ENCODE data around the gene NPHP3. TPM values are rescaled to one million over a fixed set of nuclear protein-coding genes. Genes with fewer than 3 reads are reported as not detected.

NPHP3 gene
- total RNA-seq, 1 donor from 2014 or later, result 22.4 TPM

- no peaks in the 10 kb centered on the region for H3K9me3 Mint-ChIP-seq
- no peaks in the 10 kb centered on the region for H3K27me3 Mint-ChIP-seq
- H3K27ac Mint-ChIP-seq, result no peak overlapping the region
- H3K4me1 Mint-ChIP-seq (ENCODE audit: unreplicated experiment), result no peaks in the 10 kb centered on the region
- TF ChIP-seq, protein P1, sequence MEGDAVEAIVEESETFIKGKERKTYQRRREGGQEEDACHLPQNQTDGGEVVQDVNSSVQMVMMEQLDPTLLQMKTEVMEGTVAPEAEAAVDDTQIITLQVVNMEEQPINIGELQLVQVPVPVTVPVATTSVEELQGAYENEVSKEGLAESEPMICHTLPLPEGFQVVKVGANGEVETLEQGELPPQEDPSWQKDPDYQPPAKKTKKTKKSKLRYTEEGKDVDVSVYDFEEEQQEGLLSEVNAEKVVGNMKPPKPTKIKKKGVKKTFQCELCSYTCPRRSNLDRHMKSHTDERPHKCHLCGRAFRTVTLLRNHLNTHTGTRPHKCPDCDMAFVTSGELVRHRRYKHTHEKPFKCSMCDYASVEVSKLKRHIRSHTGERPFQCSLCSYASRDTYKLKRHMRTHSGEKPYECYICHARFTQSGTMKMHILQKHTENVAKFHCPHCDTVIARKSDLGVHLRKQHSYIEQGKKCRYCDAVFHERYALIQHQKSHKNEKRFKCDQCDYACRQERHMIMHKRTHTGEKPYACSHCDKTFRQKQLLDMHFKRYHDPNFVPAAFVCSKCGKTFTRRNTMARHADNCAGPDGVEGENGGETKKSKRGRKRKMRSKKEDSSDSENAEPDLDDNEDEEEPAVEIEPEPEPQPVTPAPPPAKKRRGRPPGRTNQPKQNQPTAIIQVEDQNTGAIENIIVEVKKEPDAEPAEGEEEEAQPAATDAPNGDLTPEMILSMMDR (conservative IDR thresholded peaks at IDR 0.05), result no peak
- no peak for DNase-seq (ENCODE audit: extremely low spot score, unreplicated experiment)
- H3K4me3 Mint-ChIP-seq, result no peak overlapping the region
- H3K36me3 Mint-ChIP-seq, result no peaks in the 10 kb centered on the region
These were observed 69.5 kb downstream of the NPHP3 start for GRCh38 chr3:132652640-132653270.

GRCh38 chr3:132650153-132650552 is 72.1 kb downstream of the NPHP3 start:
- H3K27ac Mint-ChIP-seq, result no peak overlapping the region
- TF ChIP-seq, protein P1 (conservative IDR thresholded peaks at IDR 0.05), result no peak
- no peak for DNase-seq (ENCODE audit: extremely low spot score, unreplicated experiment)
- no peaks in the 10 kb centered on the region for H3K27me3 Mint-ChIP-seq
- no peaks in the 10 kb centered on the region for H3K36me3 Mint-ChIP-seq
- no peaks in the 10 kb centered on the region for H3K4me1 Mint-ChIP-seq (ENCODE audit: unreplicated experiment)
- H3K4me3 Mint-ChIP-seq, result no peak overlapping the region
- no peaks in the 10 kb centered on the region for H3K9me3 Mint-ChIP-seq

DNA sequence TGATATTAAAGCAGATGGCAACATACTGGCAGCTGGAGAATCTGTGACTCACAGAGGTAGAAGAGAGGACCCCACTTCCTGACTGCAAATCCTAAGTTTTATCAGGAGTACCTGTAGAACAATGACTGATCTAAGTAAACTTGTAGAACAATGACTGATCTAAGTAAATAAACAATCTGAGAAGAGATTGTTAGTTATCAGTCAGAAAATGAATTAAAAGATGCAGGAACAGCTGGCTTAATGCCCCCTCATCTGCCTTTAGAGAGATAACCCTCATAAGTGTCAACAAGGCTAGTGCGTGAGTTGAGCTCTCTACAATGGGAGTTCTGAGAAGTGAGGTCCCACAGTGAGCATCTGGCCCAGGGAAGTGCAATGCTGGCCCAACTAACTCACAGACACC is 77.2 kb downstream of the NPHP3 start:
- TF ChIP-seq, protein P1 (conservative IDR thresholded peaks at IDR 0.05), result no peak
- Mint-ChIP-seq H3K27ac (no peak overlapping the region), H3K4me3 (no peak overlapping the region), H3K27me3 (no peaks in the 10 kb centered on the region), H3K36me3 (no peaks in the 10 kb centered on the region), H3K9me3 (no peaks in the 10 kb centered on the region), H3K4me1 (ENCODE audit: unreplicated experiment) (no peaks in the 10 kb centered on the region)
- DNase-seq (ENCODE audit: extremely low spot score, unreplicated experiment), result no peak

DNA sequence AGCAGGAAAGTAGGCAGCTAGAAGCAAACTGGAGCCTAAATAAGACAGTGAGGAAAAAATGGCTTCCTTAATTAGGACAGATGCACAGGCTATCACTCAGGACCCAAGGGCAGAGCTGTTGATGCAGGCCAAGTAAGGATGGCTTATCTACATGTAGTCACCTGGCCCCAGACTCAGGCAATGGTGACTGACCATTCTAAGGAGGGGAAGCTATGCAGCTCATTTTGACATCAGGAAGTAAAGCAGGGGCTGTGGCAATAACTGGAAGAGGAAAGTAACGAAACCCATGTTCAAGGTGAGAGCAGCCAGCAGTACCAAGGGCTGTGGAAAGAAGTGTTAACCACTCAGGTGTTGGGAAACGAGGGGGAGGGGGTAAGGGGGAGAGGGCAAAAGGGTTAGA is 78.8 kb downstream of the NPHP3 start:
- Mint-ChIP-seq H3K4me1 (ENCODE audit: unreplicated experiment) (no peaks in the 10 kb centered on the region), H3K27me3 (no peaks in the 10 kb centered on the region), H3K4me3 (no peak overlapping the region), H3K9me3 (no peaks in the 10 kb centered on the region), H3K27ac (no peak overlapping the region), H3K36me3 (peaks cover 7% of the 10 kb centered on the region)
- no peak for DNase-seq (ENCODE audit: extremely low spot score, unreplicated experiment)
- TF ChIP-seq, protein P1 (conservative IDR thresholded peaks at IDR 0.05), result no peak

- Mint-ChIP-seq H3K9me3 (no peaks in the 10 kb centered on the region), H3K4me3 (no peak overlapping the region), H3K36me3 (peaks cover 7% of the 10 kb centered on the region), H3K27ac (no peak overlapping the region), H3K27me3 (no peaks in the 10 kb centered on the region), H3K4me1 (ENCODE audit: unreplicated experiment) (no peaks in the 10 kb centered on the region)
- no peak for DNase-seq (ENCODE audit: extremely low spot score, unreplicated experiment)
- TF ChIP-seq, protein P1 (conservative IDR thresholded peaks at IDR 0.05), result peak; percentile 21
These were observed 79.7 kb downstream of the NPHP3 start for GRCh38 chr3:132642539-132642847.
